Endothelial cell (in vitro differentiated cells): ENCODE results near the gene TCP11L1. TPM values are rescaled to one million over a fixed set of nuclear protein-coding genes. Genes with fewer than 3 reads are reported as not detected.

Experiments used
- DNase-seq: peaks from one replicate; pipeline ENCODE4 v3.0.0; 2021; ENCODE audit warnings: low spot score
- H3K27ac Mint-ChIP-seq: one replicate; pipeline ENCODE4 v1.8.0; 2021; ENCODE audit warnings: mixed read lengths, inconsistent platforms; ENCODE audit not compliant: unreplicated experiment
- H3K27me3 Mint-ChIP-seq: one replicate; pipeline ENCODE4 v1.8.0; 2021; ENCODE audit warnings: mild to moderate bottlenecking, moderate library complexity, mixed read lengths, inconsistent platforms; ENCODE audit not compliant: unreplicated experiment
- H3K36me3 Mint-ChIP-seq: one replicate; pipeline ENCODE4 v1.8.0; 2021; ENCODE audit warnings: mild to moderate bottlenecking, low read depth, mixed read lengths, inconsistent platforms; ENCODE audit not compliant: unreplicated experiment
- H3K4me1 Mint-ChIP-seq: one replicate; pipeline ENCODE4 v1.8.0; 2021; ENCODE audit warnings: mild to moderate bottlenecking, mixed read lengths, inconsistent platforms; ENCODE audit not compliant: unreplicated experiment
- H3K4me3 Mint-ChIP-seq: one replicate; pipeline ENCODE4 v1.8.0; 2021; ENCODE audit warnings: mild to moderate bottlenecking, mixed read lengths, inconsistent platforms; ENCODE audit not compliant: unreplicated experiment
- H3K9me3 Mint-ChIP-seq: one replicate; pipeline ENCODE4 v1.8.0; 2021; ENCODE audit warnings: mixed read lengths, inconsistent platforms; ENCODE audit not compliant: unreplicated experiment
- CTCF ChIP-seq: fragments of 200-600 bp; sonication (generic); IDR thresholded peaks from one replicate; pipeline ENCODE4 v1.5.0; 2021; ENCODE audit warnings: antibody characterized with exemption; ENCODE audit not compliant: unreplicated experiment
- total RNA-seq: library from RNA; stranded (reverse); fragmentation: NEBNext Ultra II Directional; extraction: Animal tissue kit (Norgen Biotek cat#: 25700); gene quantifications from one replicate; pipeline ENCODE4 v1.2.1, GENCODE V29; 2021; ENCODE audit not compliant: unreplicated experiment

TCP11L1 gene
- total RNA-seq, 1 donor from 2014 or later = 26.2 TPM

- Mint-ChIP-seq H3K27ac (peak overlapping the region; percentile 48), H3K36me3 (peaks cover 7% of the 10 kb centered on the region), H3K27me3 (peaks cover 6% of the 10 kb centered on the region), H3K9me3 (no peaks in the 10 kb centered on the region), H3K4me3 (peak overlapping the region; percentile 89), H3K4me1 (peaks cover 8% of the 10 kb centered on the region)
- TF ChIP-seq CTCF = no peak
- DNase-seq = no peak
Observed at GRCh38 chr11:33040033-33040861, 875 bp downstream of the TCP11L1 start.

- Mint-ChIP-seq H3K36me3 (peaks cover 12% of the 10 kb centered on the region), H3K27ac (peak overlapping the region; percentile 48), H3K27me3 (peaks cover 6% of the 10 kb centered on the region), H3K4me3 (peak overlapping the region; percentile 89), H3K4me1 (peaks cover 8% of the 10 kb centered on the region), H3K9me3 (no peaks in the 10 kb centered on the region)
- no peak for TF ChIP-seq CTCF
- DNase-seq = no peak
Observed at GRCh38 chr11:33040862-33041453, 1.6 kb downstream of the TCP11L1 start.

GRCh38 chr11:33043221-33043830 is 4.0 kb downstream of the TCP11L1 start:
- no peak for TF ChIP-seq CTCF
- DNase-seq = no peak
- Mint-ChIP-seq H3K4me1 (peaks cover 8% of the 10 kb centered on the region), H3K27ac (no peak overlapping the region), H3K27me3 (peaks cover 6% of the 10 kb centered on the region), H3K4me3 (no peak overlapping the region), H3K36me3 (peaks cover 27% of the 10 kb centered on the region), H3K9me3 (no peaks in the 10 kb centered on the region)

GRCh38 chr11:33044285-33044756 is 4.9 kb downstream of the TCP11L1 start:
- peaks cover 14% of the 10 kb centered on the region for H3K4me1 Mint-ChIP-seq
- H3K36me3 Mint-ChIP-seq = peaks cover 28% of the 10 kb centered on the region
- DNase-seq = no peak
- H3K27me3 Mint-ChIP-seq = peaks cover 6% of the 10 kb centered on the region
- H3K4me3 Mint-ChIP-seq = no peak overlapping the region
- TF ChIP-seq CTCF = no peak
- H3K9me3 Mint-ChIP-seq = no peaks in the 10 kb centered on the region
- H3K27ac Mint-ChIP-seq = no peak overlapping the region
